ENCODE data around the gene BARX2.

Gene BARX2

GRCh38 chr11:129348813-129349212 lies 26.8 kb upstream of the BARX2 start:
- Histone ChIP-seq H3K9ac (ENCODE audit: insufficient read length) (no peak overlapping the region), H3K9me3 (ENCODE audit: low read depth, low read length) (no peaks in the 10 kb centered on the region)
- TF ChIP-seq FOXP2 (optimal IDR thresholded peaks at IDR 0.05; ENCODE audit: control extremely low read depth, extremely low read length, insufficient read depth): no peak
- no peak for TF ChIP-seq EZH2 (IDR thresholded peaks at IDR 0.05)
- no peak for TF ChIP-seq POLR2AphosphoS5 (IDR thresholded peaks at IDR 0.05; ENCODE audit: borderline replicate concordance, low read depth, low read length)

GRCh38 chr11:129352676-129353075 lies 23.0 kb upstream of the BARX2 start:
- Histone ChIP-seq H3K9me3 (ENCODE audit: low read depth, low read length) (no peaks in the 10 kb centered on the region), H3K27ac (no peak overlapping the region), H3K4me3 (no peak overlapping the region), H3K36me3 (ENCODE audit: insufficient read depth, low read length) (no peaks in the 10 kb centered on the region), H3K9ac (ENCODE audit: insufficient read length) (no peak overlapping the region)
- no peak for TF ChIP-seq FOXP2 (optimal IDR thresholded peaks at IDR 0.05; ENCODE audit: control extremely low read depth, extremely low read length, insufficient read depth)
- TF ChIP-seq EZH2 (IDR thresholded peaks at IDR 0.05): no peak
- no peak for TF ChIP-seq POLR2AphosphoS5 (IDR thresholded peaks at IDR 0.05; ENCODE audit: borderline replicate concordance, low read depth, low read length)
- DNase-seq (ENCODE audit: low read depth, low spot score): no peak

More at GRCh38 chr11:129348813-129349212, 26.8 kb upstream of the BARX2 start:
- Histone ChIP-seq H3K36me3 (ENCODE audit: insufficient read depth, low read length) (no peaks in the 10 kb centered on the region), H3K27ac (no peak overlapping the region), H3K4me3 (no peak overlapping the region)
- DNase-seq (ENCODE audit: low read depth, low spot score): no peak

GRCh38 chr11:129354691-129355090 lies 21.0 kb upstream of the BARX2 start:
- TF ChIP-seq FOXP2 (optimal IDR thresholded peaks at IDR 0.05; ENCODE audit: control extremely low read depth, extremely low read length, insufficient read depth): no peak
- TF ChIP-seq POLR2AphosphoS5 (IDR thresholded peaks at IDR 0.05; ENCODE audit: borderline replicate concordance, low read depth, low read length): no peak
- no peak for TF ChIP-seq EZH2 (IDR thresholded peaks at IDR 0.05)
- Histone ChIP-seq H3K27ac (no peak overlapping the region), H3K4me3 (no peak overlapping the region), H3K9me3 (ENCODE audit: low read depth, low read length) (no peaks in the 10 kb centered on the region; the same call in 1 of the 2 replicates), H3K36me3 (ENCODE audit: insufficient read depth, low read length) (no peaks in the 10 kb centered on the region), H3K9ac (ENCODE audit: insufficient read length) (no peak overlapping the region)
- DNase-seq (ENCODE audit: low read depth, low spot score): no peak

GRCh38 chr11:129359748-129360147 lies 15.9 kb upstream of the BARX2 start:
- H3K27ac ChIP-seq: no peak overlapping the region
- H3K9ac ChIP-seq (ENCODE audit: insufficient read length): no peak overlapping the region
- H3K36me3 ChIP-seq (ENCODE audit: insufficient read depth, low read length): no peaks in the 10 kb centered on the region
- DNase-seq (ENCODE audit: low read depth, low spot score): no peak
- H3K9me3 ChIP-seq (ENCODE audit: low read depth, low read length): no peaks in the 10 kb centered on the region; the same call in 1 of the 2 replicates
- no peak for TF ChIP-seq FOXP2 (optimal IDR thresholded peaks at IDR 0.05; ENCODE audit: control extremely low read depth, extremely low read length, insufficient read depth)
- no peak overlapping the region for H3K4me3 ChIP-seq

GRCh38 chr11:129364143-129364654 lies 11.4 kb upstream of the BARX2 start:
- Histone ChIP-seq H3K9ac (ENCODE audit: insufficient read length) (no peak overlapping the region), H3K4me3 (no peak overlapping the region), H3K27ac (no peak overlapping the region), H3K9me3 (ENCODE audit: low read depth, low read length) (no peaks in the 10 kb centered on the region; the same call in 1 of the 2 replicates), H3K36me3 (ENCODE audit: insufficient read depth, low read length) (no peaks in the 10 kb centered on the region)
- TF ChIP-seq EZH2 (IDR thresholded peaks at IDR 0.05) (no peak), FOXP2 (optimal IDR thresholded peaks at IDR 0.05; ENCODE audit: control extremely low read depth, extremely low read length, insufficient read depth) (no peak), POLR2AphosphoS5 (IDR thresholded peaks at IDR 0.05; ENCODE audit: borderline replicate concordance, low read depth, low read length) (no peak)
- DNase-seq (ENCODE audit: low read depth, low spot score): peak; percentile 45

GRCh38 chr11:129365816-129366215 lies 9.8 kb upstream of the BARX2 start:
- no peak overlapping the region for H3K4me3 ChIP-seq
- no peak for TF ChIP-seq EZH2 (IDR thresholded peaks at IDR 0.05)
- no peak for TF ChIP-seq FOXP2 (optimal IDR thresholded peaks at IDR 0.05; ENCODE audit: control extremely low read depth, extremely low read length, insufficient read depth)
- no peak for TF ChIP-seq POLR2AphosphoS5 (IDR thresholded peaks at IDR 0.05; ENCODE audit: borderline replicate concordance, low read depth, low read length)
- H3K9me3 ChIP-seq (ENCODE audit: low read depth, low read length): no peaks in the 10 kb centered on the region
- no peak overlapping the region for H3K9ac ChIP-seq (ENCODE audit: insufficient read length)
- H3K27ac ChIP-seq: no peak overlapping the region
- DNase-seq (ENCODE audit: low read depth, low spot score): no peak
- no peaks in the 10 kb centered on the region for H3K36me3 ChIP-seq (ENCODE audit: insufficient read depth, low read length)

GRCh38 chr11:129366737-129367597 lies 8.7 kb upstream of the BARX2 start:
- H3K4me3 ChIP-seq: no peak overlapping the region
- H3K27ac ChIP-seq: no peak overlapping the region
- no peaks in the 10 kb centered on the region for H3K9me3 ChIP-seq (ENCODE audit: low read depth, low read length)
- H3K9ac ChIP-seq (ENCODE audit: insufficient read length): no peak overlapping the region
- no peak for DNase-seq (ENCODE audit: low read depth, low spot score)
- H3K36me3 ChIP-seq (ENCODE audit: insufficient read depth, low read length): no peaks in the 10 kb centered on the region
- TF ChIP-seq EZH2 (IDR thresholded peaks at IDR 0.05) (peak; percentile 97), POLR2AphosphoS5 (IDR thresholded peaks at IDR 0.05; ENCODE audit: borderline replicate concordance, low read depth, low read length) (no peak), FOXP2 (optimal IDR thresholded peaks at IDR 0.05; ENCODE audit: control extremely low read depth, extremely low read length, insufficient read depth) (no peak)

GRCh38 chr11:129368889-129369672 lies 6.6 kb upstream of the BARX2 start:
- Histone ChIP-seq H3K9me3 (ENCODE audit: low read depth, low read length) (no peaks in the 10 kb centered on the region), H3K9ac (ENCODE audit: insufficient read length) (no peak overlapping the region), H3K4me3 (no peak overlapping the region), H3K27ac (no peak overlapping the region), H3K36me3 (ENCODE audit: insufficient read depth, low read length) (no peaks in the 10 kb centered on the region)
- no peak for DNase-seq (ENCODE audit: low read depth, low spot score)
- TF ChIP-seq EZH2 (IDR thresholded peaks at IDR 0.05): no peak
- no peak for TF ChIP-seq POLR2AphosphoS5 (IDR thresholded peaks at IDR 0.05; ENCODE audit: borderline replicate concordance, low read depth, low read length)
